ENCODE data around the gene MYO7B.

- no peak for TF ChIP-seq EZH2phosphoT487 (IDR thresholded peaks at IDR 0.05; ENCODE audit: borderline replicate concordance, low read depth, low read length)
- no peak for TF ChIP-seq CTCF (conservative IDR thresholded peaks at IDR 0.05; ENCODE audit: low read length)
These were observed 120.0 kb downstream of the MYO7B start for GRCh38 chr2:127655209-127656073.
